H1 (cell line): ENCODE measurements around the gene PLP2. TPM values are rescaled to one million over a fixed set of nuclear protein-coding genes. Genes with fewer than 3 reads are reported as not detected.

Experiments used
- CHD1 ChIP-seq: IDR thresholded peaks from 2 replicates; pipeline ENCODE4 v1.6.1; 2012; ENCODE audit warnings: low read depth, low read length, improper control_type of control experiment
- CTBP2 ChIP-seq: IDR thresholded peaks from 2 replicates; pipeline ENCODE4 v1.7.0; 2011; ENCODE audit warnings: borderline replicate concordance, mild to moderate bottlenecking, moderate library complexity, mixed read lengths, low read length; ENCODE audit not compliant: insufficient read depth, insufficient read length
- EP300 ChIP-seq, 2 experiments: IDR thresholded peaks; 1 replicate in 1 of 2; 2 replicates in 1 of 2; pipeline ENCODE4 v1.6.1; 2011 to 2012; ENCODE audit warnings: low read depth in 2 of 2, low read length in 2 of 2, mild to moderate bottlenecking in 2 of 2, borderline replicate concordance in 1 of 2, inconsistent platforms in 1 of 2, moderate library complexity in 1 of 2
- HDAC2 ChIP-seq, 2 experiments: fragments of 300-600 bp in 1 of 2; sonication (generic) in 1 of 2; IDR thresholded peaks; 2 replicates each; pipeline ENCODE4 v1.6.1; 2011 to 2012; ENCODE audit warnings: low read depth in 2 of 2, low read length in 2 of 2, mild to moderate bottlenecking in 2 of 2, moderate library complexity in 2 of 2, borderline replicate concordance in 1 of 2, inconsistent platforms in 1 of 2
- NANOG ChIP-seq: IDR thresholded peaks from 2 replicates; pipeline ENCODE4 v1.6.1; 2011; ENCODE audit warnings: low read length, low read depth, mild to moderate bottlenecking, inconsistent platforms; ENCODE audit not compliant: insufficient read depth, poor library complexity, severe bottlenecking
- RFX5 ChIP-seq: IDR thresholded peaks from 2 replicates; pipeline ENCODE4 v1.6.1; 2011; ENCODE audit warnings: low read depth, low read length, improper control_type of control experiment, borderline replicate concordance
- TAF7 ChIP-seq: optimal IDR thresholded peaks from 2 replicates; pipeline ENCODE3; 2011; ENCODE audit warnings: low read depth, mild to moderate bottlenecking, inconsistent platforms, low read length, moderate library complexity, borderline replicate concordance
- TBP ChIP-seq: IDR thresholded peaks from 2 replicates; pipeline ENCODE4 v1.6.1; 2011; ENCODE audit warnings: low read depth, low read length, improper control_type of control experiment
- polyA plus RNA-seq, 7 experiments: library from polyadenylated mRNA; depleted of rRNA in 3 of 7; stranded (reverse) in 5 of 7; unstranded in 2 of 7; fragments of >200 nt in 5 of 7; fragments of 200-250 nt in 2 of 7; gene quantifications; 1 replicate in 5 of 7; 2 replicates in 1 of 7; 4 replicates in 1 of 7; pipeline versions ENCODE4 v1.2.1 to v1.2.3, GENCODE V29; 2011 to 2013; ENCODE audit warnings: missing spikeins in 2 of 7, mixed read lengths in 2 of 7
- total RNA-seq: library from RNA; stranded (reverse); fragmentation: NEBNext Ultra II Directional; extraction: Animal tissue kit (Norgen Biotek cat#: 25700); gene quantifications from 2 replicates; pipeline ENCODE4 v1.2.1, GENCODE V29; 2021

Gene PLP2
- total and polyA plus RNA-seq, 2 of the 8 experiments (the other 6 are each of a cell fraction or from before 2014, with no cell fraction given), result 10.3 to 23.4 TPM

- no peak for TF ChIP-seq HDAC2 (IDR thresholded peaks at IDR 0.05; ENCODE audit: borderline replicate concordance in 1 of 2, low read depth in 2 of 2, low read length in 2 of 2)
- no peak for TF ChIP-seq CTBP2
- TF ChIP-seq TBP, result no peak
- no peak for TF ChIP-seq TAF7
- TF ChIP-seq NANOG, result no peak
- TF ChIP-seq RFX5, result no peak
- no peak for TF ChIP-seq EP300 (IDR thresholded peaks at IDR 0.05; ENCODE audit: borderline replicate concordance in 1 of 2, low read depth in 2 of 2, low read length in 2 of 2)
- TF ChIP-seq CHD1, result no peak
Observed at GRCh38 chrX:49211074-49211473, 39.4 kb downstream of the PLP2 start (continued).
